Measurements from ENCODE around the gene ATP6V1G2. TPM values are rescaled to one million over a fixed set of nuclear protein-coding genes. Genes with fewer than 3 reads are reported as not detected.
"Not testable (repeated sequence)": the region's sequence is repeated elsewhere in the genome, so short reads cannot be mapped to it uniquely, and the experiment has no call there.

ATP6V1G2 gene
- total RNA-seq, 1 donor from 2014 or later, result 0.18 TPM

DNA sequence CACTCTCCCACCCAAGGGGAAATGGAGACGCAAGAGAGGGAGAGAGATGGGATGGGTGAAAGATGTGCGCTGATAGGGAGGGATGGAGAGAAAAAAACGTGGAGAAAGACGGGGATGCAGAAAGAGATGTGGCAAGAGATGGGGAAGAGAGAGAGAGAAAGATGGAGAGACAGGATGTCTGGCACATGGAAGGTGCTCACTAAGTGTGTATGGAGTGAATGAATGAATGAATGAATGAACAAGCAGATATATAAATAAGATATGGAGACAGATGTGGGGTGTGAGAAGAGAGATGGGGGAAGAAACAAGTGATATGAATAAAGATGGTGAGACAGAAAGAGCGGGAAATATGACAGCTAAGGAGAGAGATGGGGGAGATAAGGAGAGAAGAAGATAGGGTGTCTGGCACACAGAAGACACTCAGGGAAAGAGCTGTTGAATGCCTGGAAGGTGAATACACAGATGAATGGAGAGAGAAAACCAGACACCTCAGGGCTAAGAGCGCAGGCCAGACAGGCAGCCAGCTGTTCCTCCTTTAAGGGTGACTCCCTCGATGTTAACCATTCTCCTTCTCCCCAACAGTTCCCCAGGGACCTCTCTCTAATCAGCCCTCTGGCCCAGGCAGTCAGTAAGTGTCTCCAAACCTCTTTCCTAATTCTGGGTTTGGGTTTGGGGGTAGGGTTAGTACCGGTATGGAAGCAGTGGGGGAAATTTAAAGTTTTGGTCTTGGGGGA, 29.7 kb upstream of the ATP6V1G2 start:
- no peak for DNase-seq (ENCODE audit: extremely low read depth, low read depth, low spot score)

DNA sequence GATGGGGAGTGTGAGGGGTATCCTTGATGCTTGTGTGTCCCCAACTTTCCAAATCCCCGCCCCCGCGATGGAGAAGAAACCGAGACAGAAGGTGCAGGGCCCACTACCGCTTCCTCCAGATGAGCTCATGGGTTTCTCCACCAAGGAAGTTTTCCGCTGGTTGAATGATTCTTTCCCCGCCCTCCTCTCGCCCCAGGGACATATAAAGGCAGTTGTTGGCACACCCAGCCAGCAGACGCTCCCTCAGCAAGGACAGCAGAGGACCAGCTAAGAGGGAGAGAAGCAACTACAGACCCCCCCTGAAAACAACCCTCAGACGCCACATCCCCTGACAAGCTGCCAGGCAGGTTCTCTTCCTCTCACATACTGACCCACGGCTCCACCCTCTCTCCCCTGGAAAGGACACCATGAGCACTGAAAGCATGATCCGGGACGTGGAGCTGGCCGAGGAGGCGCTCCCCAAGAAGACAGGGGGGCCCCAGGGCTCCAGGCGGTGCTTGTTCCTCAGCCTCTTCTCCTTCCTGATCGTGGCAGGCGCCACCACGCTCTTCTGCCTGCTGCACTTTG, 29.0 kb upstream of the ATP6V1G2 start, which contains the start of gene TNF:
TNF (plus strand) TSS at position 231 of the 567 bp plus-strand sequence; CDS start at position 408, 177 bp downstream.
- DNase-seq (ENCODE audit: extremely low read depth, low read depth, low spot score), result no peak

DNA sequence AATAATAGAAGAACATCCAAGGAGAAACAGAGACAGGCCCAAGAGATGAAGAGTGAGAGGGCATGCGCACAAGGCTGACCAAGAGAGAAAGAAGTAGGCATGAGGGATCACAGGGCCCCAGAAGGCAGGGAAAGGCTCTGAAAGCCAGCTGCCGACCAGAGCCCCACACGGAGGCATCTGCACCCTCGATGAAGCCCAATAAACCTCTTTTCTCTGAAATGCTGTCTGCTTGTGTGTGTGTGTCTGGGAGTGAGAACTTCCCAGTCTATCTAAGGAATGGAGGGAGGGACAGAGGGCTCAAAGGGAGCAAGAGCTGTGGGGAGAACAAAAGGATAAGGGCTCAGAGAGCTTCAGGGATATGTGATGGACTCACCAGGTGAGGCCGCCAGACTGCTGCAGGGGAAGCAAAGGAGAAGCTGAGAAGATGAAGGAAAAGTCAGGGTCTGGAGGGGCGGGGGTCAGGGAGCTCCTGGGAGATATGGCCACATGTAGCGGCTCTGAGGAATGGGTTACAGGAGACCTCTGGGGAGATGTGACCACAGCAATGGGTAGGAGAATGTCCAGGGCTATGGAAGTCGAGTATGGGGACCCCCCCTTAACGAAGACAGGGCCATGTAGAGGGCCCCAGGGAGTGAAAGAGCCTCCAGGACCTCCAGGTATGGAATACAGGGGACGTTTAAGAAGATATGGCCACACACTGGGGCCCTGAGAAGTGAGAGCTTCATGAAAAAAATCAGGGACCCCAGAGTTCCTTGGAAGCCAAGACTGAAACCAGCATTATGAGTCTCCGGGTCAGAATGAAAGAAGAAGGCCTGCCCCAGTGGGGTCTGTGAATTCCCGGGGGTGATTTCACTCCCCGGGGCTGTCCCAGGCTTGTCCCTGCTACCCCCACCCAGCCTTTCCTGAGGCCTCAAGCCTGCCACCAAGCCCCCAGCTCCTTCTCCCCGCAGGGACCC, 28.0 kb upstream of the ATP6V1G2 start:
- no peak for DNase-seq (ENCODE audit: extremely low read depth, low read depth, low spot score)

DNA sequence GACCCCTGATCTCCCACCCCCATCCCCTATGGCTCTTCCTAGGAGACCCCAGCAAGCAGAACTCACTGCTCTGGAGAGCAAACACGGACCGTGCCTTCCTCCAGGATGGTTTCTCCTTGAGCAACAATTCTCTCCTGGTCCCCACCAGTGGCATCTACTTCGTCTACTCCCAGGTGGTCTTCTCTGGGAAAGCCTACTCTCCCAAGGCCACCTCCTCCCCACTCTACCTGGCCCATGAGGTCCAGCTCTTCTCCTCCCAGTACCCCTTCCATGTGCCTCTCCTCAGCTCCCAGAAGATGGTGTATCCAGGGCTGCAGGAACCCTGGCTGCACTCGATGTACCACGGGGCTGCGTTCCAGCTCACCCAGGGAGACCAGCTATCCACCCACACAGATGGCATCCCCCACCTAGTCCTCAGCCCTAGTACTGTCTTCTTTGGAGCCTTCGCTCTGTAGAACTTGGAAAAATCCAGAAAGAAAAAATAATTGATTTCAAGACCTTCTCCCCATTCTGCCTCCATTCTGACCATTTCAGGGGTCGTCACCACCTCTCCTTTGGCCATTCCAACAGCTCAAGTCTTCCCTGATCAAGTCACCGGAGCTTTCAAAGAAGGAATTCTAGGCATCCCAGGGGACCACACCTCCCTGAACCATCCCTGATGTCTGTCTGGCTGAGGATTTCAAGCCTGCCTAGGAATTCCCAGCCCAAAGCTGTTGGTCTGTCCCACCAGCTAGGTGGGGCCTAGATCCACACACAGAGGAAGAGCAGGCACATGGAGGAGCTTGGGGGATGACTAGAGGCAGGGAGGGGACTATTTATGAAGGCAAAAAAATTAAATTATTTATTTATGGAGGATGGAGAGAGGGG, 27.1 kb upstream of the ATP6V1G2 start:
- DNase-seq (ENCODE audit: extremely low read depth, low read depth, low spot score), result no peak

DNA sequence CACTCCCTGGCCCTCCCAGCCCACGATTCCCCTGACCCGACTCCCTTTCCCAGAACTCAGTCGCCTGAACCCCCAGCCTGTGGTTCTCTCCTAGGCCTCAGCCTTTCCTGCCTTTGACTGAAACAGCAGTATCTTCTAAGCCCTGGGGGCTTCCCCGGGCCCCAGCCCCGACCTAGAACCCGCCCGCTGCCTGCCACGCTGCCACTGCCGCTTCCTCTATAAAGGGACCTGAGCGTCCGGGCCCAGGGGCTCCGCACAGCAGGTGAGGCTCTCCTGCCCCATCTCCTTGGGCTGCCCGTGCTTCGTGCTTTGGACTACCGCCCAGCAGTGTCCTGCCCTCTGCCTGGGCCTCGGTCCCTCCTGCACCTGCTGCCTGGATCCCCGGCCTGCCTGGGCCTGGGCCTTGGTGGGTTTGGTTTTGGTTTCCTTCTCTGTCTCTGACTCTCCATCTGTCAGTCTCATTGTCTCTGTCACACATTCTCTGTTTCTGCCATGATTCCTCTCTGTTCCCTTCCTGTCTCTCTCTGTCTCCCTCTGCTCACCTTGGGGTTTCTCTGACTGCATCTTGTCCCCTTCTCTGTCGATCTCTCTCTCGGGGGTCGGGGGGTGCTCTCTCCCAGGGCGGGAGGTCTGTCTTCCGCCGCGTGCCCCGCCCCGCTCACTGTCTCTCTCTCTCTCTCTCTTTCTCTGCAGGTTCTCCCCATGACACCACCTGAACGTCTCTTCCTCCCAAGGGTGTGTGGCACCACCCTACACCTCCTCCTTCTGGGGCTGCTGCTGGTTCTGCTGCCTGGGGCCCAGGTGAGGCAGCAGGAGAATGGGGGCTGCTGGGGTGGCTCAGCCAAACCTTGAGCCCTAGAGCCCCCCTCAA, 25.9 kb upstream of the ATP6V1G2 start, which contains the start of gene LTA:
LTA (plus strand) TSS at position 249 of the 871 bp plus-strand sequence; CDS start at position 703, 454 bp downstream.
- no peak for DNase-seq (ENCODE audit: extremely low read depth, low read depth, low spot score)

DNA sequence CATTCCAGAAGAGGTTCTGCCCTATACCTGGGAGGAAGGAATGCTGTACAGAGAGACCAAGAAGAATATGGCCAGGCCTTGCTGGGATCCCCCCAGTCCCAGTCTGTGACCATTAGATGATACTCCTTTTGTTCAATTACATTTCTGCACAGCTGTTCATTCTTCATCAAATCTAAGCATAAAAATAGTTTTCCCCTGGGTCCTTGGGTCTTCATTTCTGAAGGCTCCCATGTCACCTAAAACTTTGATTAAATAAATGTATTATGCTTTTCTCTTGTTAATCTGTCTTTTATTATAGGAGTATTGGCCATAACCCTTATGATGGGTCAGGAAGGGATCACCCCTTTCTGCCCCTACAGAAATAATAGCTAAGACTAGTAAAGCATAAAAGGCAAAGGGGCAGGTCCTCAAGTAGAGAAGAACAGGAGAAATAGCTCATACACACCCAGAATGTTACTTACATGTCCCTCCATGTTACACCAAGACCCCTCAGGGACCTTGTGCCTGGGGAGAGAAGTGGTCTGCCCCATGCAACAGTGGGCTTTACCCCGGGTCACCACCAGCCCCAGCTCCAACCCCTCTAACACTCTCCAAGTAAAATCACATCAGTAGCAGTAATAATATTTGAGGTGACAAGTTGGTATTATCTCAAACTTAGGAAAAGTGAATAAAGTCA, 23.6 kb upstream of the ATP6V1G2 start:
- no peak for DNase-seq (ENCODE audit: extremely low read depth, low read depth, low spot score)

DNA sequence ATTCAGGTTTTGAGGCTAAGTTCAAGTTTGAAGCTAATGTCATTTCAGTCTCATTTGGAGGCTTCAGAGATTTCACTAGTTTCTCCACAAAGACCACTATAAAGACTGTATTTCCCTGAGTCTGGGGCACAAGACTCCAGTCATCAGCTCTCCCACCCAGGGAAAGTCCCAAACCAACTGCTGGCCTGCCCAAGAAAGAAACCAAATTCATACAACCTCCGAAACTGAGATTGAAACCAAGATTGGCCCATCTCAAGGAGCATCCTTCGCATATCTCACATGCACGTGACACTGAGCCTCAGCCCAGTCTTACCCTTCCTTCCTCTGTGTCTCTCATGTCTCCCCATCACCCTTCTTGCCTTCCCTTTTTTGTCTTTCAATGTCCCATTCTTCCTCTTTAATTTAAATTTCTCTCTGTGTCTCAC, 22.1 kb upstream of the ATP6V1G2 start:
- DNase-seq (ENCODE audit: extremely low read depth, low read depth, low spot score), result no peak

DNA sequence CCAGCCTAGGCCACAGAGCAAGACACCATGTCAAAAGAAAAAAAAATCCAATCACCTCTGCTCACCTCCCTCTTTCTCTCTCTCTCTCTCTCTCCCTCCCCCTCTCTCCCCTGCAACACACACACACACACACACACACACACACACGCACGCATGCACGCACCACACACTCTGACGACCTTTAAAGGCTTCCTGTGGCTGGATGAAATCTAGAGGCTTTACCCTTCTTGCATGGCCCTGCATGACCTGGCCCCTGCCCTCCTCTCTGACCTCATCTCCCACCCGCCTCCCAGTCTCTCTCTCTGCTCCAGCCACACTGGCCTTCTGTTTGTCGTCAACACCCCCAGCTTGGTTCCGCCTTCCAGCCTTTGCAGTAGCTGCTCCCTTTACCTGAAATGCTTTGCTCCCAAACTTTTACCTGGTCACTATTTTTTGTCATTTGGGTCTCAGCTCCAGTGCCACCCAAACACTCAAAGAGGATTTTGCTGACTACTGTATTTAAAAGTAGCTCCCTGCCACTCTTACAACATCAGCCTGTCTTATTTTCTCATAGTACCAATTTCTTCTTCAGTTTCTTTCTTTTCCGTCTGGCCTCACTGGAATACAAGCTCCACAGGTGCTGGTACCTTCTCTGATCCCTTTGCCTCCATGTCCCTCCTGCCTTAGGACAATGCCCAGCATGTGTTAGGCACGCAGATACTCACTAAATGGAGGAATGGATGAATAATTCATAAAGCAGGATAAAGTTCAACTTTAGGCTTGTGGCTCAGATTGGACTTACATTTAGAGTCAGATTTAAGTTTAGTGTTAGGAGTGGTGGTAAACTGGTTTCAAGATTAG, 21.3 kb upstream of the ATP6V1G2 start:
- no peak for DNase-seq (ENCODE audit: extremely low read depth, low read depth, low spot score)

DNA sequence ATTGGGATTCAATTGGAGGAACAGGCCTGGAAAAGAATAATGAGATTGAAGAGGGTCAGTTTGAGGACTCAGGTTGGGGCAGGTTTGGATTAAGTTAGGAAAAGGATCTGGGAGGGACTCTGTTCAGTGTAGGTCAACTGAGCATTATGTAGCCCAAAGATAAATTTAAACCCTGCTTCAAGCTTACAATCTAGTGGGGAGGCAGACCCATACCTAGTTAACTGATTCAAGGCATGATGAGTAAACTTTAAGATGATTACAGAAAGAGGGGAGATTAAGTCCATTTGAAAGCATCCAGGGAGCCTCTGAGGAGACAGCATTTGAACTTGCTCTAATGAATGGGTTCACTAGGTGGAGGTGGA, 14.3 kb upstream of the ATP6V1G2 start:
- no peak for DNase-seq (ENCODE audit: extremely low read depth, low read depth, low spot score)

DNA sequence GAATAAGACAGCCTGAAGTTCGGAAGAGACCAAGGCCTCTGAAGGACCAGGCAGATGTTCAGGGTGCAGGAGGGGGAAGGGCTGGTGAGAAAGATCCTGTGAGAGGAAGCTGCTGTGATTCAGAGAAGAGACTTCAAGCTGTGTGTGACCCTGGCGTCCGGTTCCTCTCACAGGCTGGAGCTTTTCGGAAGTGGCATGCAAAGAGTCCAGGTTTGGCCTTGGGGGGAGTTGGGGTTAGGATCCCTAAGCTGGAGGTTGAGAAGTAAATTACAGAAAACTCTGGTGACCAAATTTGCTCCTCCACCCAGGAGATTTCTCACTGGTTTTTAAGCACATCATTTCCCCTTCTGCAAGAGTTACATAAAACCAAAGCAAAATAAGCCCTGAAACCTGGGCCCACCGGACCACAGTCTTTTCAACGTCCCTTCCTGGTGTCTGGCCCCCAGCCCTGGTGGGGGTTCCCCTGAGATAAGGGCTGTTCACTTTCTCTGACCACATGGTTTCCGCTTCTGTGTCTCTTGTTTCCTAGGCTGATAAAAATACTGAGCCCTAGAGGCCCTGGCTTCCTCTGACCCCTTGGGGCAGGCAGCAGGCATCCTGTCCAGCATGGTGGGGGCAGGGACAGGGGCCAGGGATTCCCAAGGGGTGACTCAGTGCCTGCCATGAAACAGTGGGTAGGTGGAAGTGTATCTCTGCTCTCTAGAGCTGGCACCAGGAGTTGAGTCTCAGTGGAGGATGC, 13.7 kb upstream of the ATP6V1G2 start:
- DNase-seq (ENCODE audit: extremely low read depth, low read depth, low spot score), result peak; percentile 95

DNA sequence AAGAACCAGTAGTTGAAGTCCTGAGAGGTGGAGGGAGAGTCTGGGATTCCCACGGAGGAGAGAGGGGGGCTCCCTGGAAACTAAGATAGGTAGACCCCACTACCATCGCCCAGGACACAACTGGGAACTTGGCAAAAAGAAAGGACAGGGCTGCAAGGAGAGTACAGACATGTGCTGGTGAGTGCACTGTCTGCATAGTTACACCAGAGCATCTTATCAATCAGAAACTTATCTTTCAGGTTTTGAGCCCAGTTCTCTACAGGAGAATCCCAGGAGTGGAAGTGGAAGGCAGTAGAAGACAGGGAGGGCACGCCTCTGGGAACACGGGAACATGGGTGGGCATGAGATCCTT, 13.2 kb upstream of the ATP6V1G2 start:
- DNase-seq (ENCODE audit: extremely low read depth, low read depth, low spot score), result no peak

DNA sequence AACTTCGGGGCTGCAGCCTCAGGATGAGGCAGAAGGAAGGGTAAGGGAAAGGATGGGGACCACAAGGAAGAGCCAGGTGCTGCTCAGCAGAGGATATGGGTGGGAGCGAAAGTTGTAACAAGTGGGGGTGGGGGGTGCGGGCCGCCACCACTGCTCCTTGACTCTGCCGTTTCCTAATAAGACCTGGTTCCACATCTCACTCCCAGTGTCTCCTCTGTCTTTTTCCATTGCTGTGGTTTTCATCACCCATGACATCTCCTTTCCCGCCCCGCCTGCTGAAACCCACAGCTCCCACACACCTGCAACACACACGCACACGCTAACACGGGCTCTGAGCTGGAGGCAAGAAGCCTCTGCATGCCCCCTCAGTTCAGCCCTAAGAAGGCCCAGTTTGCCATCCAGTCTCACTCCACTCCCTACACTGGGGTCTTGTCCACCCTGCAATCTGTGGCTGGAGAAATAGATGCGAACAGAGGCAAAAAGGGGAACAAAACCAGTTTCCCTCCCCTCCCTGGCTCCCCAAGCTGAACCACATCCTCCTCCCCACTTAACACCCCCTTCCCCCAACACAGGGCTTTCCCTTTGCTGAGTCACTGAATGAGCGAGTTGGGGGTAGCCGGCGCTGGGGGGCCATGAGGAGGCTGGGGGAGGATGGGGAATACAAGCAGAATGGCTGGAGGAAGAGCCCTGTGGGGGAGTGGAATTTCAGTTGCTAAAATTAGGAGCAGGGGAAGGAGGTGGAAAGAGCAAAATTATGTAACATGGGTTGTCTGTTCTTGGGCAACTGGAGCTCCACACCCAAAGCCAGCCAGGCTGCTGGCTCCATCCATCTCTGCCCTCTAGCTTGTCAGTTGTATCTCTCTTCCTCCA, 12.5 kb upstream of the ATP6V1G2 start:
- no peak for DNase-seq (ENCODE audit: extremely low read depth, low read depth, low spot score)

DNA sequence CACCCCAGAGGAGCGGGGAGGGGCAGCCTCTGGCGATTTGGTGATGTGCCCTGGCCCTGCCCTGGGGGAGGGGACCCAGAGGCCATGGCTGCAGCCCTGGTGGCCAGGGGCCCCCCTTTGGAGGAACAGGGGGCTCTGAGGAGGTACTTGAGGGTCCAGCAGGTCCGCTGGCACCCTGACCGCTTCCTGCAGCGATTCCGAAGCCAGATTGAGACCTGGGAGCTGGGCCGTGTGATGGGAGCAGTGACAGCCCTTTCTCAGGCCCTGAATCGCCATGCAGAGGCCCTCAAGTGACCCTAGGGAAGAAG, 11.9 kb upstream of the ATP6V1G2 start:
- no peak for DNase-seq (ENCODE audit: extremely low read depth, low read depth, low spot score)

DNA sequence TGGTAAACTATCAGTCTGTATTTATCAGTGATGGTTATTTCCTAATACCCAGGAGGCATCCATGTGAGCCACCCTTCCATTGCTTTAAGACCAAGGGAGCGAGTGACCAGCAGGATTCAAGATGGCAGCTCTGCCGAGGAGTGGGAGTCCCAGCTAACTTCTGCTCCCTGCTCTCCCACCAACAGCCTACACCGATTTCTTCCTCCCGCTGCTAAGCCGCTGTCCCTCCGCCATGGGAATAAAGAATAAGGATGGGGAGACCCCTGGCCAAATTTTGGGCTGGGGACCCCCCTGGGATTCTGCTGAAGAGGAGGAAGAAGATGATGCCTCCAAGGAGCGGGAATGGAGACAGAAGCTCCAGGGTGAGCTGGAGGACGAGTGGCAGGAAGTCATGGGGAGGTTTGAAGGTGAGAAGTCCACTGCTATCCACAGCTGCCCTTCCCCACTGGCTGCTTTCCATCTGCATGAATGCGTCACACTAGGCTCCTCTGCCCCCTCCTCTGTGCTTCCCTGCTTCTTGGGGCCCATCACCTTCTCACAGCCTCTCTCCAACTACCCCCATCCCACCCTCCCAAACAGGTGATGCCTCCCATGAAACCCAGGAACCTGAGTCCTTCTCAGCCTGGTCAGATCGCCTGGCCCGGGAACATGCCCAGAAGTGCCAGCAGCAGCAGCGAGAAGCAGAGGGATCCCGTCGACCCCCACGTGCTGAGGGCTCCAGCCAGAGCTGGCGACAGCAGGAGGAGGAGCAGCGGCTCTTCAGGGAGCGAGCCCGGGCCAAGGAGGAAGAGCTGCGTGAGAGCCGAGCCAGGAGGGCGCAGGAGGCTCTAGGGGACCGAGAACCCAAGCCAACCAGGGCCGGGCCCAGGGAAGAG, 11.3 kb upstream of the ATP6V1G2 start:
- DNase-seq (ENCODE audit: extremely low read depth, low read depth, low spot score), result no peak

DNA sequence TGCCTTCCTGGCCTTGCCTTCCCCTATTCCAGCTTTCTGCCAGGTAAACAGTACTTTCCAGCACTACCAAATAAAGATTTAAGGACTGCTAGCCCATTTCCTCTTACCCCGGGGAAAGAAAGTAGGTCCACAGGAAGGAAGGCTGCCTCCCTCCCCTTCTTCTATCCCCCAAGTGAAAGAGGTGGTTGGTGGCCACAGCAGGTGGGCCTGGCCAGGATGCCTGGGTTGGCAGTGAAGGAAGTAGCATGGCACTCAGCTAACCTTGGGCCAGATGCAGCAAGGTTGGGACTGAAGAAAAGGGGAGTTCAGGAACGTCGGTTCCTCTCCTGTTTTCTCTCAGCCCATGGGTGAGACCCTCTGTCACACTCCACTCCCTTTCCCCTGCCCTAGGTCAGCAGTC, 9.9 kb upstream of the ATP6V1G2 start:
- DNase-seq (ENCODE audit: extremely low read depth, low read depth, low spot score), result no peak

DNA sequence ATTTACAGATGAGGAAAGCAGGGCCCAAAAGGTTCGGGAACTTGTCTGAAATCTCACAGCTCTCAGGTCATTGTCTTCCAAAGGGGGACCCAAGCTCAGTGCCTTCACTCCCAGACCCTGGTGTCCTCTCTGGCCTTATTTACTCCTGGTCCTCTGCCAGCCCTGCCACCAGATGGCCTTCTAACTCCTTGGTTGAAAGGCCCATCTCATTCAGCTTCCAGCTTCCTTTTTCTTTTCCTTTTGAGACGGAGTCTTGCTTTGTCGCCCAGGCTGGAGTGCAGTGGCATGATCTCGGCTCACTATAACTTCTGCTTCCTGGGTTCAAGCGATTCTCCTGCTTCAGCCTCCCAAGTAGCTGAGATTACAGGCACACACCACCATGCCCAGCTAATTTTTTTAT, 5.0 kb upstream of the ATP6V1G2 start:
- not testable (repeated sequence) for DNase-seq (ENCODE audit: extremely low read depth, low read depth, low spot score)

Data from glomerular endothelial cell (primary cell).